ENCODE measurements around the gene EXOC4. TPM values are rescaled to one million over a fixed set of nuclear protein-coding genes. Genes with fewer than 3 reads are reported as not detected.

The EXOC4 gene
- total RNA-seq, 1 experiment from 2014 or later = 71.0 TPM

DNA sequence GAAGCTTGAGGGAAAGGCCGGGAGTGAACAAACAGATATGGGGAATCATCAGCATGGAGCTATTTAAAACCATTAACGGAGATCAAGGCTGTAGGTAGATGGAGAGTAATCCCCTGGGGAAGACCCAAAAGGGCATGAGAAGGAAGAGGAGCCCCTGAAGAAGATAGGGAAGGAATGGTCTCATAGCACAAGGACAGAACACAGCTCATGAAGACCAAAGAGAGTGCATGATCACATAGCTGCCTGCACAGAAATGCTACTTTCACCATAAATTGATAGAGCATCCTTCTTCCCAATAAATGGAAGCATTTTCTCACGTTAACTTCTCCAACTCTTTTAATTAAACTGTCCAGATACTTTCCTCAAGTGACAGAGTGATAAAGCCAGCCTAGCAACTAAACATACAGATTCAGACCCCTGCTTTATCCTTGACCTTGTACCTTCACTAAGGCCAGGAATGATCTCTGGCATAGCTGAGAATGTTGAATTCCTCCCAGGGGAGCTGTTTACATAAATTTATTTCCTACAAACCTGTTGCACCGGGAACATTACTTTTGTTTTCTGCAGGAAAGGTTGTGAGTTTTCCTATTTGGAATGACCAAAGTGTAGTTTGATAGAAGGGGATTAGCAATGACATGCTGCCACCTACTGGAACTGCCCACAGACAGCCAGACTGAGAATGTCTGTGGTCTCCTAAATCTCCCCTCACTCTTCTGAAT, 763.5 kb downstream of the EXOC4 start:
- ATAC-seq = peak; percentile 87
- no TSS peak for BruUV-seq (replicated peaks)

DNA sequence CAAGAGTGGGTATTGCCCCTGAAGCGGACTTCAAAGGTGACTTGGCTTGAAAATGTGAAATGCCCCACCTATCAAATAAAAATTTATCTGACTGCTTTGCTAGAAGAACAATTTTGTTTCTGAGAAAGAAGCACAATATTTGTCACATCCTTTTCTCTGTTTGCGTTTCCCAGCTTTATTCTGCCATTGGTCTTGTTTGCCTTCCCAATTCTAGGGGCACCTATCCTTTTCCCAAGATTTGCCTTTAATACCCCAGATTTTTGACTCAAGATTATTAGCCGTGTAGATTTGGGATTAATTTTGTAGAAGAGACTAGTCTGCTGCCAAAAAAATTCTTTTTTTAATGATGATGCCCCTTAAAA, 764.0 kb downstream of the EXOC4 start:
- TF ChIP-seq, protein P1, sequence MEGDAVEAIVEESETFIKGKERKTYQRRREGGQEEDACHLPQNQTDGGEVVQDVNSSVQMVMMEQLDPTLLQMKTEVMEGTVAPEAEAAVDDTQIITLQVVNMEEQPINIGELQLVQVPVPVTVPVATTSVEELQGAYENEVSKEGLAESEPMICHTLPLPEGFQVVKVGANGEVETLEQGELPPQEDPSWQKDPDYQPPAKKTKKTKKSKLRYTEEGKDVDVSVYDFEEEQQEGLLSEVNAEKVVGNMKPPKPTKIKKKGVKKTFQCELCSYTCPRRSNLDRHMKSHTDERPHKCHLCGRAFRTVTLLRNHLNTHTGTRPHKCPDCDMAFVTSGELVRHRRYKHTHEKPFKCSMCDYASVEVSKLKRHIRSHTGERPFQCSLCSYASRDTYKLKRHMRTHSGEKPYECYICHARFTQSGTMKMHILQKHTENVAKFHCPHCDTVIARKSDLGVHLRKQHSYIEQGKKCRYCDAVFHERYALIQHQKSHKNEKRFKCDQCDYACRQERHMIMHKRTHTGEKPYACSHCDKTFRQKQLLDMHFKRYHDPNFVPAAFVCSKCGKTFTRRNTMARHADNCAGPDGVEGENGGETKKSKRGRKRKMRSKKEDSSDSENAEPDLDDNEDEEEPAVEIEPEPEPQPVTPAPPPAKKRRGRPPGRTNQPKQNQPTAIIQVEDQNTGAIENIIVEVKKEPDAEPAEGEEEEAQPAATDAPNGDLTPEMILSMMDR (IDR thresholded peaks at IDR 0.05) = peak; percentile 47
- TF ChIP-seq TCF7L2 (IDR thresholded peaks at IDR 0.05; ENCODE audit: low read depth, low read length) = no peak
- Histone ChIP-seq H3K4me1 (ENCODE audit: control insufficient read depth, insufficient read depth, low read length) (no peaks in the 10 kb centered on the region), H3K27ac (ENCODE audit: low read length) (no peak overlapping the region), H3K9me3 (ENCODE audit: control insufficient read depth, insufficient read depth, low read depth, low read length) (no peaks in the 10 kb centered on the region), H3K36me3 (ENCODE audit: control insufficient read depth, insufficient read depth, low read length) (no peaks in the 10 kb centered on the region), H3K27me3 (ENCODE audit: control insufficient read depth, insufficient read depth, low read length) (no peaks in the 10 kb centered on the region), H3K4me3 (ENCODE audit: low read depth in 2 of 2, low read length in 2 of 2) (no peak overlapping the region)
- ATAC-seq (no peak), DNase-seq (ENCODE audit: low read depth, low spot score) (no peak)
- ChIA-PET POLR2A (no interaction called here), CTCF (no interaction called here)
- intact Hi-C loops (cut with micrococcal nuclease; ENCODE audit: unreplicated experiment) (no loop called here), in situ Hi-C loops (cut with HindIII; ENCODE audit: low pct_unique_long_range_greater_than_20kb, low sequenced_read_pairs) (no loop called here)
- BruUV-seq (replicated peaks) = no TSS peak

More for the DNA sequence above, 763.5 kb downstream of the EXOC4 start:
- Histone ChIP-seq H3K9me3 (ENCODE audit: control insufficient read depth, insufficient read depth, low read depth, low read length) (no peaks in the 10 kb centered on the region), H3K27me3 (ENCODE audit: control insufficient read depth, insufficient read depth, low read length) (no peaks in the 10 kb centered on the region), H3K4me3 (ENCODE audit: low read depth in 2 of 2, low read length in 2 of 2) (no peak overlapping the region), H3K27ac (ENCODE audit: low read length) (no peak overlapping the region), H3K4me1 (ENCODE audit: control insufficient read depth, insufficient read depth, low read length) (no peaks in the 10 kb centered on the region), H3K36me3 (ENCODE audit: control insufficient read depth, insufficient read depth, low read length) (no peaks in the 10 kb centered on the region)
- TF ChIP-seq, protein P1 (IDR thresholded peaks at IDR 0.05) = peak; percentile 84
- no peak for TF ChIP-seq POLR2AphosphoS5 (IDR thresholded peaks at IDR 0.05; ENCODE audit: low read depth, low read length)
- no peak for TF ChIP-seq TCF7L2 (IDR thresholded peaks at IDR 0.05; ENCODE audit: low read depth, low read length)
- TF ChIP-seq, protein P2, sequence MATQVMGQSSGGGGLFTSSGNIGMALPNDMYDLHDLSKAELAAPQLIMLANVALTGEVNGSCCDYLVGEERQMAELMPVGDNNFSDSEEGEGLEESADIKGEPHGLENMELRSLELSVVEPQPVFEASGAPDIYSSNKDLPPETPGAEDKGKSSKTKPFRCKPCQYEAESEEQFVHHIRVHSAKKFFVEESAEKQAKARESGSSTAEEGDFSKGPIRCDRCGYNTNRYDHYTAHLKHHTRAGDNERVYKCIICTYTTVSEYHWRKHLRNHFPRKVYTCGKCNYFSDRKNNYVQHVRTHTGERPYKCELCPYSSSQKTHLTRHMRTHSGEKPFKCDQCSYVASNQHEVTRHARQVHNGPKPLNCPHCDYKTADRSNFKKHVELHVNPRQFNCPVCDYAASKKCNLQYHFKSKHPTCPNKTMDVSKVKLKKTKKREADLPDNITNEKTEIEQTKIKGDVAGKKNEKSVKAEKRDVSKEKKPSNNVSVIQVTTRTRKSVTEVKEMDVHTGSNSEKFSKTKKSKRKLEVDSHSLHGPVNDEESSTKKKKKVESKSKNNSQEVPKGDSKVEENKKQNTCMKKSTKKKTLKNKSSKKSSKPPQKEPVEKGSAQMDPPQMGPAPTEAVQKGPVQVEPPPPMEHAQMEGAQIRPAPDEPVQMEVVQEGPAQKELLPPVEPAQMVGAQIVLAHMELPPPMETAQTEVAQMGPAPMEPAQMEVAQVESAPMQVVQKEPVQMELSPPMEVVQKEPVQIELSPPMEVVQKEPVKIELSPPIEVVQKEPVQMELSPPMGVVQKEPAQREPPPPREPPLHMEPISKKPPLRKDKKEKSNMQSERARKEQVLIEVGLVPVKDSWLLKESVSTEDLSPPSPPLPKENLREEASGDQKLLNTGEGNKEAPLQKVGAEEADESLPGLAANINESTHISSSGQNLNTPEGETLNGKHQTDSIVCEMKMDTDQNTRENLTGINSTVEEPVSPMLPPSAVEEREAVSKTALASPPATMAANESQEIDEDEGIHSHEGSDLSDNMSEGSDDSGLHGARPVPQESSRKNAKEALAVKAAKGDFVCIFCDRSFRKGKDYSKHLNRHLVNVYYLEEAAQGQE (IDR thresholded peaks at IDR 0.05; ENCODE audit: insufficient read depth in 1 of 2, low read depth in 2 of 2, low read length in 1 of 2) = no peak
- POLR2A ChIA-PET = no interaction called here
- in situ Hi-C loops (cut with HindIII; ENCODE audit: low pct_unique_long_range_greater_than_20kb, low sequenced_read_pairs) = no loop called here
- CTCF ChIA-PET = no interaction called here
- DNase-seq (ENCODE audit: low read depth, low spot score) = peak; percentile 22
- intact Hi-C loops (cut with micrococcal nuclease; ENCODE audit: unreplicated experiment) = no loop called here

All from Panc1 (cell line).